Heart left ventricle (tissue), 16 donors: ENCODE measurements around the gene SRPK2. TPM values are rescaled to one million over a fixed set of nuclear protein-coding genes. Genes with fewer than 3 reads are reported as not detected.
A peak's percentile ranks its signal among the peaks of the same experiment; 100 is the strongest.

Experiments
- ATAC-seq, 4 donors: fragments of 200-7000 bp; cut with Tn5 transposase; one replicate each; pipeline ENCODE4 v1.9.1; 2020 to 2022; ENCODE audit warnings: moderate library complexity in 4 of 4, mild to moderate bottlenecking in 3 of 4, moderate number of reproducible peaks in 1 of 4
- DNase-seq, 5 donors: peaks; one replicate each; pipeline ENCODE4 v3.0.0-alpha.2; 2020
- H3K27ac ChIP-seq, 12 donors: fragments of 200-600 bp; sonication (generic) in 4 of 12; one replicate each; pipeline versions ENCODE4 v1.5.0 to v1.8.0; 2016 to 2022; ENCODE audit warnings: mild to moderate bottlenecking in 2 of 12
- H3K27me3 ChIP-seq, 9 donors: fragments of 200-600 bp; sonication (generic) in 2 of 9; one replicate each; pipeline versions ENCODE4 v1.5.1 to v1.8.0; 2016 to 2022; ENCODE audit warnings: mild to moderate bottlenecking in 3 of 9
- H3K36me3 ChIP-seq, 9 donors: fragments of 200-600 bp; sonication (generic) in 2 of 9; one replicate each; pipeline versions ENCODE4 v1.5.0 to v1.8.0; 2018 to 2022; ENCODE audit warnings: mild to moderate bottlenecking in 2 of 9
- H3K4me1 ChIP-seq, 12 donors: fragments of 200-600 bp; sonication (generic) in 4 of 12; one replicate each; pipeline versions ENCODE4 v1.5.0 to v1.8.0; 2016 to 2022; ENCODE audit warnings: mild to moderate bottlenecking in 3 of 12
- H3K4me3 ChIP-seq, 12 donors: fragments of 200-600 bp; sonication (generic) in 4 of 12; one replicate each; pipeline versions ENCODE4 v1.5.0 to v1.8.0; 2017 to 2022; ENCODE audit warnings: mild to moderate bottlenecking in 9 of 12, moderate library complexity in 4 of 12
- H3K9me3 ChIP-seq, 12 donors: fragments of 200-600 bp; sonication (generic) in 4 of 12; one replicate each; pipeline versions ENCODE4 v1.5.0 to v1.8.0; 2016 to 2022; ENCODE audit warnings: mild to moderate bottlenecking in 1 of 12
- POLR2A ChIP-seq, 2 donors: fragments of 450-650 bp; IDR thresholded peaks; one replicate each; pipeline ENCODE4 v1.6.1; 2017; ENCODE audit warnings: antibody characterized with exemption in 2 of 2, mild to moderate bottlenecking in 2 of 2, moderate library complexity in 2 of 2
- WGBS, 4 donors: extraction: QIAGEN DNeasy Blood & Tissue Kit in 2 of 4; methylation state at CpG; one replicate each; pipeline versions ENCODE4 v1.1.5 to v1.1.7; 2013 to 2018; 5-methylcytosine and 5-hydroxymethylcytosine counted together
- intact Hi-C, 10 donors: fragments of 100-400 bp; cut with DNase I; formaldehyde crosslinking; loops; one replicate each; pipeline versions ENCODE4 v1.11.1 to v1.14.2; 2022
- polyA plus RNA-seq, 2 donors: library from polyadenylated mRNA; stranded (reverse); fragments of 200-250 nt; gene quantifications; one replicate each; pipeline ENCODE4 v1.2.3, GENCODE V29; 2013
- total RNA-seq, 9 donors: library from RNA; depleted of rRNA in 2 of 9; stranded (reverse); fragments of >200 nt in 2 of 9; fragmentation: NEBNext Ultra II Directional in 3 of 9; extraction: Animal tissue kit (Norgen Biotek cat#: 25700) in 3 of 9; gene quantifications; one replicate each; pipeline versions ENCODE4 v1.1.0 to v1.2.4, GENCODE V29; 2016 to 2023
- TF ChIP-seq, protein P1 (sequence below), 12 donors: fragments of 200-600 bp; sonication (generic) in 4 of 12; IDR thresholded peaks; one replicate each; pipeline versions ENCODE4 v1.5.0 to v1.8.0; 2018 to 2022; ENCODE audit warnings: antibody characterized with exemption in 12 of 12, mild to moderate bottlenecking in 5 of 12
- donor health status: ischemic (EF 13 %, LVEDD 7.1; RV severe dilation, severe dysfunction).
- donor health status: healthy with polysubstance abuse.
- donor health status: DM: no; HTN: yes; CAD: no.
- donor health status: DM: no; HTN: no; CAD: no.
- donor health status: ischemic (EF 25% LVEDD 6.9; RV normal size, moderate dysfunction).
- donor health status: ischemic (EF 25% LVEDD 5.7; RV mildly dilated, moderate dysfunction).
- donor health status: healthy.
- donor health status: DM: yes; HTN: yes; CAD: no.
- donor health status: ischemic (EF 35%, LVEDD 5.7; RV mildly dilated, moderate dysfunction).
- donor health status: nonischemic (EF 11% LVEDD 7.7; RV severe dilation, severe dysfunction).
- donor health status: DM: yes; HTN: yes; CAD: no.
- donor health status: PGD.
- donor health status: ischemic (EF 29% LVEDD 5.4; RV normal size, mild dysfunction).
- donor health status: nonischemic (EF 23%, LVEDD 6.1; RV moderate dilation, normal function).

Gene SRPK2
- total and polyA plus RNA-seq, 11 donors = 8.6 to 42.4 (median 33.5) TPM

DNA sequence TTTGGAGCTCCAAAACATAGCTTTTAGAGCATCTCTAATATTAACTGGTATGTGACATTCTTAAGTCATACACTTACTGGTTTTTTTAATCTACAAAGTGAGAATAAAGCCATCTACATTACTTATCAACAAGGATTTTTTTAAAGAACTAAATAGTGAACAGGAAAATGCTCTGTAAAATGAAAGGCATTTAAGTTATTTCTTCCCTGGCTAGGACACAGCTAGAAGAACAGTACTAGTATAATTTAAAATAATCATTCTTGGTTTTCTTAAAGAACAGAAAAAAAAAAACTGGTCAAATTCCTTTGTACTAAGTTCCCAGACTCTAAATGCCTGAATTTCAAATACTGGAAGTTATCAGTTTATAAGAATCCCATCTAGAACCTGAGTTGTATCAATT lies 139.5 kb downstream of the SRPK2 start:
- intact Hi-C loops = no loop called here
- H3K36me3 ChIP-seq = no peaks in the 10 kb centered on the region

DNA sequence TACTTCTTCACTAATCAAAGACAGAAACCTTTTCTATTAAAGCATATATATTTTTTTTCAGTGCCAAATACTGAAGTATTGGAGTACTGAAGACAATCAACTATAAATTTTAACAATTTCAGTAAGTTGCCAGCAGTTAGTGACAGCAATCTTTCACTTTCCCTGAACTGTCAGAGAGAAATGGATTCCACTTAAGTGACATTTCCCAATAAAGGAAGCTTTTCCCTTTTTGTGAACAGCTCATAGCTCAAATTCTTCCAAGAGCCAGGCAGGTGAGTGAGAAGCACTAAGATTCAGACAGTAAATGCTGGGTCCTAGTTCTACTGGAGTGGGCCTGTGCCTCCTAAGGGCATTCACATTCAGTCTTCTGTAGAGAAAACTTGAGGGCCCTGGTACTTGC lies 142.0 kb downstream of the SRPK2 start:
- H3K4me1 ChIP-seq = peaks cover 0 to 38% (median 26%) of the 10 kb centered on the region in 12 donors
- DNase-seq = no peak
- no peak for TF ChIP-seq POLR2A (IDR thresholded peaks at IDR 0.05)
- TF ChIP-seq, protein P1, sequence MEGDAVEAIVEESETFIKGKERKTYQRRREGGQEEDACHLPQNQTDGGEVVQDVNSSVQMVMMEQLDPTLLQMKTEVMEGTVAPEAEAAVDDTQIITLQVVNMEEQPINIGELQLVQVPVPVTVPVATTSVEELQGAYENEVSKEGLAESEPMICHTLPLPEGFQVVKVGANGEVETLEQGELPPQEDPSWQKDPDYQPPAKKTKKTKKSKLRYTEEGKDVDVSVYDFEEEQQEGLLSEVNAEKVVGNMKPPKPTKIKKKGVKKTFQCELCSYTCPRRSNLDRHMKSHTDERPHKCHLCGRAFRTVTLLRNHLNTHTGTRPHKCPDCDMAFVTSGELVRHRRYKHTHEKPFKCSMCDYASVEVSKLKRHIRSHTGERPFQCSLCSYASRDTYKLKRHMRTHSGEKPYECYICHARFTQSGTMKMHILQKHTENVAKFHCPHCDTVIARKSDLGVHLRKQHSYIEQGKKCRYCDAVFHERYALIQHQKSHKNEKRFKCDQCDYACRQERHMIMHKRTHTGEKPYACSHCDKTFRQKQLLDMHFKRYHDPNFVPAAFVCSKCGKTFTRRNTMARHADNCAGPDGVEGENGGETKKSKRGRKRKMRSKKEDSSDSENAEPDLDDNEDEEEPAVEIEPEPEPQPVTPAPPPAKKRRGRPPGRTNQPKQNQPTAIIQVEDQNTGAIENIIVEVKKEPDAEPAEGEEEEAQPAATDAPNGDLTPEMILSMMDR (IDR thresholded peaks at IDR 0.05) = no peak
- no peaks in the 10 kb centered on the region for H3K36me3 ChIP-seq
- ATAC-seq = no peak
- intact Hi-C loops = no loop called here
- no peak overlapping the region for H3K4me3 ChIP-seq
- no peaks in the 10 kb centered on the region for H3K27me3 ChIP-seq
- H3K27ac ChIP-seq = no peak overlapping the region
- H3K9me3 ChIP-seq = no peaks in the 10 kb centered on the region

More for the DNA sequence above, 139.5 kb downstream of the SRPK2 start:
- Histone ChIP-seq H3K27me3 (no peaks in the 10 kb centered on the region), H3K4me1 (peaks cover 0 to 45% (median 28%) of the 10 kb centered on the region in 12 donors), H3K27ac (no peak overlapping the region), H3K4me3 (no peak overlapping the region), H3K9me3 (no peaks in the 10 kb centered on the region)
- no peak for ATAC-seq
- no peak for TF ChIP-seq POLR2A (IDR thresholded peaks at IDR 0.05)
- no peak for DNase-seq

DNA sequence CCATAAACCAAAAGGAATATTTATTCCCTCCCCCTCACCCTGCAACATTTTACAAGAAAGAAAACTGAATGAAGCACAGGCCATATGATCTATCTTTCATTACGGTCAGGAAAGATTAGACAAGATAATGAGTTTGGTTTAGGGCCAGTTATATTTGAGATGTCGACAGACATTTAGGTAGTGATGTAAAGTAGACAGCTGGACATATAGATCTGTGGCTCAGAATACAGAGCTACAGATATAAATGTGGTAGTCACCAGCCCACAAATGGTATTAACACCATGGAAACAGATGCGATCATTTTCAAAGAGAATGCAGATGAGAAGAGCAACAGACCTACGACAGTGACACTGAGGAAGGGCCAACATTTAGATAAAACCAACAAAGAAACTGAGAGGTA lies 142.5 kb downstream of the SRPK2 start:
- ATAC-seq (no peak), DNase-seq (no peak)
- TF ChIP-seq POLR2A (IDR thresholded peaks at IDR 0.05) = no peak
- TF ChIP-seq, protein P1 (IDR thresholded peaks at IDR 0.05) = no peak
- Histone ChIP-seq H3K27ac (peak overlapping the region in 2 of 12 donors; percentile 56 to 70), H3K4me3 (no peak overlapping the region), H3K27me3 (no peaks in the 10 kb centered on the region), H3K9me3 (no peaks in the 10 kb centered on the region), H3K4me1 (peaks cover 0 to 38% (median 27%) of the 10 kb centered on the region in 12 donors), H3K36me3 (no peaks in the 10 kb centered on the region)
- intact Hi-C loops = no loop called here
- WGBS, 4 donors = 56 to 66% (median 63%) methylated on average over 4 of the region's 4 CpGs

- DNase-seq (peak in 1 of 5 donors; percentile 35), ATAC-seq (peak in 3 of 4 donors; percentile 29 to 64 (median 36))
- no peaks in the 10 kb centered on the region for H3K27me3 ChIP-seq
- no peaks in the 10 kb centered on the region for H3K36me3 ChIP-seq
- peak overlapping the region in 11 of 12 donors; percentile 2 to 78 (median 63) for H3K27ac ChIP-seq
- 43 to 52% (median 46%) methylated on average over 12 of the region's 12 CpGs for WGBS, 4 donors
- intact Hi-C loops = no loop called here
- TF ChIP-seq, protein P1 (IDR thresholded peaks at IDR 0.05) = no peak
- no peak for TF ChIP-seq POLR2A (IDR thresholded peaks at IDR 0.05)
- no peaks in the 10 kb centered on the region for H3K9me3 ChIP-seq
- peak overlapping the region in 1 of 12 donors; percentile 9 for H3K4me3 ChIP-seq
- H3K4me1 ChIP-seq = peaks cover 0 to 40% (median 32%) of the 10 kb centered on the region in 12 donors
Observed at GRCh38 chr7:105245398-105246114, 143.2 kb downstream of the SRPK2 start.
